DOHH2 (cell line): ENCODE measurements around the gene NSUN3.

Experiments used
- CTCF ChIP-seq: fragments of 200-600 bp; sonication (generic); IDR thresholded peaks from one replicate; pipeline ENCODE4 v1.5.1; 2014; ENCODE audit warnings: antibody characterized with exemption, mild to moderate bottlenecking, low read depth, low read length; ENCODE audit not compliant: poor library complexity, severe bottlenecking
- EZH2phosphoT487 ChIP-seq: fragments of 200-600 bp; sonication (generic); IDR thresholded peaks from 2 replicates; pipeline ENCODE4 v1.6.1; 2017; ENCODE audit warnings: borderline replicate concordance, mild to moderate bottlenecking, antibody characterized with exemption, low read length, moderate library complexity, mixed read lengths

GRCh38 chr3:94049267-94049666 is 13.6 kb upstream of the NSUN3 start:
- no peak for TF ChIP-seq CTCF
- TF ChIP-seq EZH2phosphoT487, result no peak
